ENCODE measurements around the gene SRM.

DNA sequence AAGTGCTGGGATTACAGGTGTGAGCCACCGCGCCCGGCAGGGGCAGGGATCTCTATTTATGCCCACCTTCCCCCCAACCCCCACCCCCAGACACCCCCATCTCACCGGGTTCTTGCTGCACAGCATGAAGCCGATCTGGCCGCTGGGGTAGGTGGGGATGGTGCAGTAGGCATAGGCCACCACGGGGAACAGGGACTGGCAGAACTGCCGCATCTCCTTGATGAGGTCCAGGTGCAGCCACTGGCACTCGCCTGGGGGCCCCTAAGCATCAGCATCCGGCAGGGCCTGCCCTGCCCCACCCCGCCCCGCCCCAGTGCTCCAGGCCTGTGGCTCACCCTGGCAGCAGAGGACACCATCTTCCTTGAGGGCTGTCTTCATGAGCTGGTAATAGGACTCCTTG, 4.1 kb downstream of the SRM start:
- TF ChIP-seq POLR2A (IDR thresholded peaks at IDR 0.05) = no peak
- TF ChIP-seq, protein P1, sequence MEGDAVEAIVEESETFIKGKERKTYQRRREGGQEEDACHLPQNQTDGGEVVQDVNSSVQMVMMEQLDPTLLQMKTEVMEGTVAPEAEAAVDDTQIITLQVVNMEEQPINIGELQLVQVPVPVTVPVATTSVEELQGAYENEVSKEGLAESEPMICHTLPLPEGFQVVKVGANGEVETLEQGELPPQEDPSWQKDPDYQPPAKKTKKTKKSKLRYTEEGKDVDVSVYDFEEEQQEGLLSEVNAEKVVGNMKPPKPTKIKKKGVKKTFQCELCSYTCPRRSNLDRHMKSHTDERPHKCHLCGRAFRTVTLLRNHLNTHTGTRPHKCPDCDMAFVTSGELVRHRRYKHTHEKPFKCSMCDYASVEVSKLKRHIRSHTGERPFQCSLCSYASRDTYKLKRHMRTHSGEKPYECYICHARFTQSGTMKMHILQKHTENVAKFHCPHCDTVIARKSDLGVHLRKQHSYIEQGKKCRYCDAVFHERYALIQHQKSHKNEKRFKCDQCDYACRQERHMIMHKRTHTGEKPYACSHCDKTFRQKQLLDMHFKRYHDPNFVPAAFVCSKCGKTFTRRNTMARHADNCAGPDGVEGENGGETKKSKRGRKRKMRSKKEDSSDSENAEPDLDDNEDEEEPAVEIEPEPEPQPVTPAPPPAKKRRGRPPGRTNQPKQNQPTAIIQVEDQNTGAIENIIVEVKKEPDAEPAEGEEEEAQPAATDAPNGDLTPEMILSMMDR (IDR thresholded peaks at IDR 0.05) = no peak
